AG08396 (cell line): Measurements from ENCODE around the gene UBAP2.
A peak's percentile ranks its signal among the peaks of the same experiment; 100 is the strongest.

Experiments
- DNase-seq: peaks from one replicate; pipeline ENCODE4 v3.0.0; 2012; ENCODE audit warnings: low spot score, mixed read lengths

Gene UBAP2, protein sequence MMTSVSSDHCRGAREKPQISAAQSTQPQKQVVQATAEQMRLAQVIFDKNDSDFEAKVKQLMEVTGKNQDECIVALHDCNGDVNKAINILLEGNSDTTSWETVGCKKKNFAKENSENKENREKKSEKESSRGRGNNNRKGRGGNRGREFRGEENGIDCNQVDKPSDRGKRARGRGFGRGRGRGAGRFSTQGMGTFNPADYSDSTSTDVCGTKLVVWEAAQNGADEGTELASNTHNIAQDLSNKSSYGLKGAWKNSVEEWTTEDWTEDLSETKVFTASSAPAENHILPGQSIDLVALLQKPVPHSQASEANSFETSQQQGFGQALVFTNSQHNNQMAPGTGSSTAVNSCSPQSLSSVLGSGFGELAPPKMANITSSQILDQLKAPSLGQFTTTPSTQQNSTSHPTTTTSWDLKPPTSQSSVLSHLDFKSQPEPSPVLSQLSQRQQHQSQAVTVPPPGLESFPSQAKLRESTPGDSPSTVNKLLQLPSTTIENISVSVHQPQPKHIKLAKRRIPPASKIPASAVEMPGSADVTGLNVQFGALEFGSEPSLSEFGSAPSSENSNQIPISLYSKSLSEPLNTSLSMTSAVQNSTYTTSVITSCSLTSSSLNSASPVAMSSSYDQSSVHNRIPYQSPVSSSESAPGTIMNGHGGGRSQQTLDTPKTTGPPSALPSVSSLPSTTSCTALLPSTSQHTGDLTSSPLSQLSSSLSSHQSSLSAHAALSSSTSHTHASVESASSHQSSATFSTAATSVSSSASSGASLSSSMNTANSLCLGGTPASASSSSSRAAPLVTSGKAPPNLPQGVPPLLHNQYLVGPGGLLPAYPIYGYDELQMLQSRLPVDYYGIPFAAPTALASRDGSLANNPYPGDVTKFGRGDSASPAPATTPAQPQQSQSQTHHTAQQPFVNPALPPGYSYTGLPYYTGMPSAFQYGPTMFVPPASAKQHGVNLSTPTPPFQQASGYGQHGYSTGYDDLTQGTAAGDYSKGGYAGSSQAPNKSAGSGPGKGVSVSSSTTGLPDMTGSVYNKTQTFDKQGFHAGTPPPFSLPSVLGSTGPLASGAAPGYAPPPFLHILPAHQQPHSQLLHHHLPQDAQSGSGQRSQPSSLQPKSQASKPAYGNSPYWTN

DNA sequence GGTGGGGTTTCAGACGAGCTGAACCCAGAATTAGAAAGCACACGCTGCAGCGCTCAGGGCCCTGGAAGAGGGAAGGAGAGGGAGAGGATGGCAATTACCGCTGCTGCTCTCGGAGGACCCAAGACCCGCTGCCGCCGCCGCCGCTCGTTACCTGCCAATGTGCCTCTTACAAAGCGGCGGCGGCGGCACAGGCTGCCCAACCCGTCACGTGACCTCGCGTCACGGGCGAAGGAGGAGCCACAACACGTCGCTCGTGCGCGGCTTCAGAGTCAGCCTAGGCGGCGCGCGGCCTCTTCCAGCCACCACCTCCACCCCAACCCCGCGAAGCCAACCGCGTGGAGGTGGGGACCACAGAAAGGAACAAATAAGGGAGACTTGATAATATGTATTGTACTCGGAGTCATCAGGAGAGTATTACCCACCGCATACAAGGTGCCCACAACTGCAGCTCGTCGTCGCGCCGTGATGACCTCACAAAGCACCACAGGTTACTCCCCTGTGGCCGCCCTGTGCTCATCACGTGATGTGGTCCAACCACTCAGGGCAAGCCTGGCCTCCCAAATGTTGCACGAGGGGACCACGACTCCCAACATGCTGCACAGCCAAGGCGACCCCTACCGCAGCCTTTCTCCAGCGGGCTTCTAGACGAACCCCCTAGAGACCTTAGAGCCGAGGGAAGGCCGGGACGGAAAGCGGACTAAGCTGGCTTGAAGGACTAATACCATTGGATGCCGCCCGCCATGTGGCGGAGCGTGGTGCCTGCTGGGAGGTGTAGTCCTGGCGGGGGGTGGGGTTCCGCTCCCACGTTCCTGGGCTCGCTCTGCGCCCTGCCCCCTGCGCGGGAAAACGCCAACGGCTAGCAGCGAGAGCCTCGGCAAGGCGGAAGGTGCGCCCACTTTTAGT, at the start of gene UBAP2:
UBAP2 (minus strand) TSS at position 161 of the 903 bp plus-strand sequence. CDS start 31,739 bp downstream, outside the sequence.
- DNase-seq = peak; percentile 96

DNA sequence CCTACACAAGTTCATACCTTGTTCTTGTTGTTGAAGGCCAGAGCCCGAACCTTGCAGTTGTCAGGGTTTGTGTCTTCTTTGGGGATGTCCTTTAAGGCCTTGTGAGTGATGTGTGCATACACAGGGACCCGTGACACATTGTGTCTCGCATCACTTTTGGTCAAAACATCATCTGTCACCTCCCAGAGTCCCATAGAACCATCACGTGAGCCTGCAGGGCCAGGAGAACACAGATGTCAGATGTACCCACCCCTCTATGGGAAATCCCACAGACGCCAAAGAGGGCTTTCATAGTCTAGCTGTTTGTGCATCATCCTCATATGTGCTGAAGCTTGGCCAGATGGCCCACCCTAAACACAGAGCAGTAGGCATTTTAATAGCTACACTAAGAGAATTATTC, 49.6 kb upstream of the UBAP2 start:
- DNase-seq = no peak

DNA sequence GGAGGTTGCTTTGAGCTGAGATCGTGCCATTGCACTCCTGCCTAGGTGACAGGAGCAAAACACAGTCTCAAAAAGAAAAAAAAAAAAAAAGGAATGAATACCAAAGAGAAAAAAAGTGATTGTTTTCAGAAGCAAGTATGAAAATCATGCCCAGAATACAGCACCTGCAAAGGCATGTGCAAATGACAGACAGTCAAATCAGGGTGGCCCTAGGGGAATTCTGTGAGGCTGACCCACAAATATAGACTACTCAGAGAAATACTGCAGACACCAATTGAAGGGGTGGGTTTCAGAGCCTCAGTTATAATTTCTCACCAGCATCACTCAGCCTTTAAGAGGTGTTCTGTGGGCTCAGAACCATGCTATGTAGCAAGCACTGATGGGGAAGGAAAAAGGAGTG, 49.2 kb upstream of the UBAP2 start:
- no peak for DNase-seq

DNA sequence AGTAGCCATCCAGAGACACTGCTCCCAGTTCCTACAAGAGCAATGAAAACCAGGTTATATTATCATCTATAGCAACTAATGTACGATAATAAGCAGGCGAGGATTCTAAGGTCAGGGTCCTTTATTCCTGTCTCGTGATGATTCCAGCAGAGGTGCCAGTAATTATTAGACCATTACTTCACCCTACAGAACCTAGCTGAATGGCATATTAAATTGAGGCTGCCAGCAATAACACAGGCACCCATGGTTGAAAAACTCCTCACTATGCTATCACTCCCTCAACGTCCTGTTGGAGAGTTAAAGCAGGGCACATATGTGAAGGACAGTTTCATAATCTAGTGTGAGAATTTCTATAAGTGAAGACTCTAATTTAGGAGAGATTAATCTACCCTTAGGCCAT, 48.1 kb upstream of the UBAP2 start:
- DNase-seq = no peak

DNA sequence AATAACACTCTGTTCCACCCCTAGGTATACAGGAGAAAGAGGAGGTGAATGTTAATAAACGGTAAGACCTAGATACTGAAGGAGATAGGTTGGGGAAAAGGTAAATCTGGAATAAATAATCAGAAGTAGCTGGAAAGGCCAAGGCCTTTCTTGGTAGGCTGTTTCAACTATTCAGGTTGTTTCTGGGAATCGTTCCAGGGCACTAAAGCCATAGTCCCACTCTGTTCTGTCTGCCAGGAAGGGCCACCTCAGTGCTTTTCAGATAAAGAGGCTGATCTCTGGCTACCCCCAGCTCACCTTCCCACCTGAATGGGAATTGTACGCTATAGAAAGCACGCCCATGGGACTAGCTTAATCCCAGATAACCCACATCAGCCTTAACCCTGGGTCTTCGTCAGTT, 44.9 kb upstream of the UBAP2 start:
- no peak for DNase-seq

DNA sequence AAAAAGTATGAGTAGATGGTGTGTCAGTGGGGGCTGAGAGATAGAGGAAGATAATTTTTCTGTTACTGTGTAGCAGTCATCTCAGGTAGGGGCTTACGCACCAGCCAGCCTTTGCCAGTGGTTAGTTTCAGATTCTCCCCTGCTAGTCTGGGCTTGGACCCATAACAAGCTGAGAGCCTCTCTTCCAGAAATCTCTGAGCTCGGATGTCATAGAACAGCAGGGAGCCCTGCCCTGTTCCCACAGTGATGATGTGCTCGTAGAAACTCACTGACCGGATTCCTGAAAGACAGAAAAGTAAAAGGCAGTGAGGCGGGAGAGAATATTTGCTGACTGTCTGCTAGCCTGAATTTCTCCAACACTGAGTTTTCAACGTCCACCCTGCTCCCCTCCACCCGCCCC, 40.6 kb upstream of the UBAP2 start:
- DNase-seq = no peak

DNA sequence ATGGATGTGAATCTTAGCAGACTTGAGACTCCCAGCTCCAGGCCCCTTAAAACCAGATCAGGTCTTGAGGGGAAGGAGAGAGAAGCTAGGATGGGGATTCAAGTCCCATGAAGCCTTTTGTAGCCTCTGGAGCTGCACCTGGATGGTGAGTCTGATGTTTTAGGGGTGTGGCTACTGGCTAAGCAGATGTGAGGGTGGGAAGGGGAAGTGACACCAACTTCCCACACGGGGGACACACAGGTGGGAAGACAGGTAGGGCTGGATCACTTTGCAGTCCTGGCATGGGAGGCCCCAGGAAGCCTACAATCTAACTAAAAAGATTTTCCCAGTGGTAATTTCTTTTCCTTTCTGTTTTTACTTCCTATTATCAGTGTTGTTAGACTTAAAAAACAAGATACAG, 38.7 kb upstream of the UBAP2 start:
- DNase-seq = no peak

DNA sequence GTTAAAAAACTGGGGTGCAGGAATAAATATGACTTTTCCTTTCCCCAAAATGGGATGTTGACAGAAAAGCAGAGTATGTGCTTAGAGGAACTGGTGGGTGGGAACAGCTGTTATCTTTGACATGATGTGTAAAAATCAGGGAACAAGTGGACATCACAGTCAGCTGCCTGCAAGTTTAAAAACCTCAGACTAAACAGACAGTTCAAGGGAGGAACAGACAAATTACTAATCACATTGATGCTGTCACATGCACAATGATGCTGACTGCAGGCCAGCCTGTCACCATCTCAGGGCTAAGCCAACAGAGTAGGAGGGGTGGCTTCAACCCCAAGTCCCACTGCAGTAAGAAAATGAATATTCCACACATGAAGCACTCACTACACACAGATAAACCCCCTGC, 38.2 kb upstream of the UBAP2 start:
- no peak for DNase-seq

DNA sequence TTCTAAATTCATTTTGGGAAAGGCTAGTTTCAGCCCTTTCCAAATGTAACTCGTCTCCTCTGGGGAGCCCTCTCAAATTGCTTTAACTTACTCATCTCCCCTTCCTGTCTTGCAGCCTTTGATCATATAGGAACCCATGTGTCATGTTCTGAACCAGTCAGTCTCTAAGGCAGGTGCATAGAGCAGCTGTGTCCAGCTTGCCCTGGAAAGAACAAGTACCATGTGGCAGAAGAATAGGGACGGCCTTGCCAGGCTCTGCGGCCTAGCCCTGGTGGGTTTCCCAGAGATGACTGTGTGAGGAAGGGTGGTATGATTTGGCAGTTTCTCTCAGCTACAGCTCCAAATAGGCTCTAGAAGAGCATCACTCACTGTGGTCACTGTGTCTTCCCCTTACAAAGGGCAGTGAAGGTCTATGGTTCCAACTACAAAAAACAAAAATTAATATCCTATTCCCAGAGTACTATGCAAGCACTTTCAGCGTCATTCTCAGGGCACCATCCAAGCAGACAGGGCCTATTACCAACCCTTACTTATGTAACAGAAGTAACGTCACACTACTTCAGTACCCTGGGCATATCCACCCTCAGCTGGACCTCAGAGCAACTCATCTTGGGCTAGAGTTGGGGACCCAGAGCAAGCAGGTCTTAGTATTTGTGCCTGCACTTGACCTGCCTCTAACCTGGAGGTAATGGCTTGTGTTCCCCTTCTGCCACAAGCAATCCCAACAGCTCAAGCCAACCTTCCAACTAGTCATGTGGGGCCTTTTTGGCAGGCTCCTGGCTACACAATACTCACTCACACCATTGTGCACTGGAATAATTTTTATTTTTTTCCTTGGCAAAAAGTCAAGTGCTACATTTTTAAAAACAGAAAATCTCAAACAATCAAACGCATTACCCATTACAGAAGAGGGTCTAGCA, 37.2 kb upstream of the UBAP2 start:
- DNase-seq = no peak

DNA sequence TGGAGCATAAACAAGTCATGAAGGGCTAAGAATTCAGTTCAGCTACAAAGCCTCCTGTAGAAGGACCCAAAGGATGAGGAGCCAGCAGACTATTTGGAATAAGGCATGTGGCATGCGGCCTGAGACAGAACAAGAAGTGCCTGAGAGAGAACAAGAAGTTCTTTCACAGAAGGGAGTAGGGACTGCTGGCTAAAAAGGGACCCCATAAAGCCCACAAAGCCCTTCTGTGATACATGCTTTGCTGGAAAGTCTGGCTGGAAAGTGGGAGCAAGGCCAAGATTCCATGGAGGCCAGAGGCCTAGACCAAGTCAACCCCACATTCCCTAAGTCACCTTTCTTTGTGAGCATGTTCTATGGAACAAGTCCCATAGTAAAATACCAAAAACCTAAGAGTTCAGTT, 35.9 kb upstream of the UBAP2 start:
- DNase-seq = peak; percentile 42

DNA sequence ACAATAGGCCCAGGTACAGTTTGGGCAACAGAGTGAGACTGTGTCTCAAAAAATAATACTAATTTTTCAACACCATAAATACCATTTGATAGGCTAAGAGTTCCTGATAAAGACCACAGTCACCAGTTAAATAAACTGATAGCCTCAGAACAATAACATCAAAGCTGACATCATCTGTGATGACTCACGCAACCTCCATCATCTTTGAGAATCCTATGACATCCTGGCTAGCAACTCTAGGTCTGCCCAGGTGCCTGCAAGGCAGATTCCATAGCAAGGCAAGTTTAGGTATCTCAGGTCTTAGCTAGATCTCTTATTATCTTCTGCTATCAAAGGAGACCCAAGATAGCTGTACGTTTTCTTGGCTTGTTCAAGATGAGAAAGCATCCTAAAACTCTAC, 30.5 kb upstream of the UBAP2 start:
- no peak for DNase-seq

DNA sequence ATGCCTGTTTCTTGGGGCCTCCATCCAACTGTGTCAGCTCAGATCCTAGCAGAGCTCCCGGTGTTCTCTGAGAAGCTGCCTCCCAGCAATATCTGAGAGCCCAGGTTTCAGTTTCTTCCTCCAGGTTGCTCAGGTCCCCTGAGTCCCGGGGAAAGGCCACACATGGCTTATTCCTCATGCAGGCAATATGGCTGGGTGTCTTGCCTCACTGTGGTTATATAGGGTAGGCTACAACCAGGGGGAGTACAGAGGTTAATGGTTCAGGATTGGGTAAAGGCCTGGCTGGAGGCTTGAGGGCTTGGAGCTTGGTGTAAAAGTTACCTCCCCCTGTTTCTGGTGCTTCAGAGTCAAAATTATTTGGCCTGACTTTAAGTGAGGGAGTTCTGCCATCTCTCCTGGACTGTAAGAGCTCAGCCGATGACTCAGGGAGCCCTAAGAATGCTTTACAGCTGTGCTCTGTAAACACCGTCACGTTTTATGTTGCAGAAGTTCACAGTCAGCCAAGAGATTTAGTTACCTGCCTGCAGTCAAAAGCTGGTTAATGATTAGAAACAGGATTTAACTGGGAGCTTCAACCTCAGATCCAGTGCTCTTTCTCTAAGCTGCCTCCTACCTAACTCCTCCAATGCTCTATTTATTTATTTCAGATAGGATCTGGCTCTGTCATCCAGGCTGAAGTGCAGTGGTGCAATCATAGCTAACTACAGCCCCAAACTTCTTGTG, 24.3 kb upstream of the UBAP2 start:
- peak; percentile 75 for DNase-seq

DNA sequence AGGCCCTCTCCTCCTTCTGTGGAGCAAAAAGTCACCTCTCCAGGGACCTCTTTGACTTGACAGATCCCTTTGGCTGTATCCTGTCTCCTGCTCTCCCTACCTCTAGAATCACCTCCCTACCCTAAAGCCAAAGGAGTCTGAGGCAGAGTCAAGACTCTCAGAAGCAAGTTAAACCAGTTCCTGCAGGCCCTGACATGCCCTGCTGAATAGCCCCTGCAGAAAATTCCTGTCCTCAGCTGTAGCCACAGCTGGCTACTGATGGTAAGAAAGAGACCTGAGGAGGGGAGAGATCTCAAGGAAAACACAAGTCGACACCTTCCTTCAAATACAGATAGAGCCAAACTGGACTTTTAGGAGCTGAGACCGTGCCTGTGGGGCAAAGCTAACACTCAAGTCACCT, 23.7 kb upstream of the UBAP2 start:
- no peak for DNase-seq

DNA sequence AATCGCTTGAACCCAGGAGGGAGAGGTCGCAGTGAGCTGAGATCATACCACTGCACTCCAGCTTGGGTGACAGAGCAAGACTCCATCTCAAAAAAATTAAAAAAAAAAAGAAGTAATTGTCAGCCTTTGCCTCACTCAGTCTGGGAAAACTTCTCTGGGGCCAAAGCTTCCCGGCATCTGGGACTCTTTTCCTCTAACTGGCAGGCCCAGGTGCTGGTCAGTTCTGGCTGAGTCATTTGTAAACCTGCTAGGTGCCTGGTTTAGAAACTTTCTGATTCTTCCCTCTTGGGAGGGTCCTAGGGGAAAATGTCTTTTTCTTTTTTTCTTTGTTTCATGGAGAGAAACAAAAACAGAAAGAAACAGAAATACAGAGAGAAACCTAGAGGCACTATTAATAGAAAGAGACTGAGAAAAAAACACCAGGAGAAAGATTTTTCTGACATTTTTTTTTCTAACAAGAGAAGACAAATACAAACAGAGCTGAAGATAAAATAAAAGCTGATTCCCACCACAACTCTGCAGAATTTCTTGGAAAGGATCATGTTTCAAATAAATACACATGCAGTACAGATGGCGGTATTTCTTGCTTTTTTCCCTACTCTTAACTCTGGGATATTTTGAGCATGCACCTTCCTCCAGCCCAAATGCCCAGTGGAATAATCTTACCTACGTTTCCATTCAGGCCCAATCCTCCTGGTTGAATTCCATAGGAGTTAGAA, 22.1 kb upstream of the UBAP2 start:
- DNase-seq = no peak

DNA sequence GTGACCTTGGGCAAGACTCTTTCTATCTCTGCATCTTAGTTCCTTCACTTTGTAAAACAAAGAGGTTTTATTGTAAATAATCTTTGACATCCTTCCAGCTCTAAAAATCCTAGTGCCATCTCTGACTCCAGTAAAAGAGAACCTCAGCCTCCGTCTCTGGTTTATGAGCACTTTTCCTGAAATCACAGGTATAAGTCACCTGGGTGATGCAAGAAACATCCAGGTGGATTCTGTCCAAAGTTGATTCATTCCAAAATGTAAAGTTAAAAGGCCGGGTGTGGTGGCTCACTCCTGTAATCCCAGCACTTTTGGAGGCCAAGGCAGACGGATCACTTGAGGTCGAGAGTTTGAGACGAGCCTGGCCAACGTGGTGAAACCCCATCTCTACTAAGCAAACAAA, 21.1 kb upstream of the UBAP2 start:
- no peak for DNase-seq

DNA sequence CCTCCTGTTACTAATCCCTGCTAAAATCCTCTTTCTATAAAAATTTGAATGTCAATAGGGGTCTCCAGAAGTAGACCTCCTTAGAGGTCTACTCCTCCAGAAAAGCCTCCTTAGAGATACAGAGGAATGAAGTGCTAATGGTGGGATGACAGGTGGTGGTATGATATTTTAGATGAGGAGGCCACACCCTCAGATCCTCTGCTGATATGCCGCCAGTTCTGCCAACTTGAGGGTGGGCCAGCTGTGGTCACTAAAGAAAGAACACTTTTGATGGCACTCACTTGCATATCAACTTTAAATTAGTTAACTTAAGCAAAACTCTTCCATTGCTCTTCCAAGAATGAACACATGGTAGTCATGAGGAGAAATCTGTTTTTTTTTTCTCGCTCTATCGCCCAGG, 16.9 kb upstream of the UBAP2 start:
- DNase-seq = no peak

DNA sequence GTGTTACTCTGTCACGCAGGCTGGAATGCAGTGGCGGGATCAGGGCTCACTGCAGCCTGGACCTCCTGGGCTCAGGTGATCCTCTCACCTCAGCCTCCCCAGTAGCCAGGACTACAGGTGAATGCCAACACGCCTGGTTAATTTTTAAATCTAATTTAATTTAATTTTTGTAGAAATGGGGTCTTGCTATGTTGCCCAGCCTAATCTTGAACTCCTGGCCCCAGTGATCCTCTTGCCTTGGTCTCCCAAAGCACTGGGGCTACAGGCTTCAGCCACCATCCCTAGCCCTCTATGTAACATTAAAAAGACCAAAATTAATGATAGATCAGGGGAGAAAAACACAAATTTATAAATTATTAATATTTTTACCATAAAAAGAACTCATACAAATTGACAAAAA, 11.3 kb upstream of the UBAP2 start:
- no peak for DNase-seq

DNA sequence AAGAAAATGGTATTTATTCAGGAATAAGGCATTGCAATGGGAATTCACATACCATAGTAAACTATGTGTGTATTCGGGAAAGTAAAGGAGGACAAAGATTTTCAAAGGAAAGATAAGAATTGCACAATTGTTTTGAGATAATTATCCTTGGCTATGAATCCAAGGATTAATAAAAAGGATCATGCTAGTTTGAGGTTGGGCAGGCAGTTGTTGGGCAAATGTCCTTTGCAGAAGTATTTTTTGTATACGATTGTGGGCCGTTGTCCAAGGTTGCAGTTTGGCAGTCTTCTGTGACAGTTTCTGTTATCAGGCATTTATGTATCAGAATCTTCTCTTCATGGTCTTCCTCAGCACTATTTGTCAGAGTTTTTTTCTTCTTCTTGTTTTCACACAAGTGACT, 10.6 kb upstream of the UBAP2 start:
- DNase-seq = no peak
